Progenitor cell of endocrine pancreas (in vitro differentiated cells): Measurements from ENCODE around the gene PRPH. TPM values are rescaled to one million over a fixed set of nuclear protein-coding genes. Genes with fewer than 3 reads are reported as not detected.

Experiments
- DNase-seq: peaks from one replicate; pipeline ENCODE4 v3.0.0; 2021; ENCODE audit warnings: low spot score; ENCODE audit not compliant: unreplicated experiment
- H3K27ac Mint-ChIP-seq: 2 replicates; pipeline ENCODE4 v1.8.0; 2021; ENCODE audit warnings: mild to moderate bottlenecking, moderate library complexity, mixed read lengths
- H3K27me3 Mint-ChIP-seq: 2 replicates; pipeline ENCODE4 v1.8.0; 2021; ENCODE audit warnings: mixed read lengths
- H3K36me3 Mint-ChIP-seq: 2 replicates; pipeline ENCODE4 v1.8.0; 2022; ENCODE audit warnings: mixed read lengths; ENCODE audit not compliant: insufficient read depth
- H3K4me1 Mint-ChIP-seq: 2 replicates; pipeline ENCODE4 v1.8.0; 2021; ENCODE audit warnings: low read depth, mixed read lengths
- H3K4me3 Mint-ChIP-seq: 2 replicates; pipeline ENCODE4 v1.8.0; 2021; ENCODE audit warnings: low read depth, mild to moderate bottlenecking, moderate library complexity, mixed read lengths
- H3K9me3 Mint-ChIP-seq: 2 replicates; pipeline ENCODE4 v1.8.0; 2021; ENCODE audit warnings: low read depth, mixed read lengths
- total RNA-seq: library from RNA; stranded (reverse); gene quantifications from 2 replicates; pipeline ENCODE4 v1.2.1, GENCODE V29; 2021
- TF ChIP-seq, protein P1 (sequence below): fragments of 200-600 bp; sonication (generic); IDR thresholded peaks from one replicate; pipeline ENCODE4 v1.5.0; 2021; ENCODE audit warnings: antibody characterized with exemption, mild to moderate bottlenecking; ENCODE audit not compliant: unreplicated experiment

Gene PRPH
- total RNA-seq, 1 donor from 2014 or later = 0.62 TPM

DNA sequence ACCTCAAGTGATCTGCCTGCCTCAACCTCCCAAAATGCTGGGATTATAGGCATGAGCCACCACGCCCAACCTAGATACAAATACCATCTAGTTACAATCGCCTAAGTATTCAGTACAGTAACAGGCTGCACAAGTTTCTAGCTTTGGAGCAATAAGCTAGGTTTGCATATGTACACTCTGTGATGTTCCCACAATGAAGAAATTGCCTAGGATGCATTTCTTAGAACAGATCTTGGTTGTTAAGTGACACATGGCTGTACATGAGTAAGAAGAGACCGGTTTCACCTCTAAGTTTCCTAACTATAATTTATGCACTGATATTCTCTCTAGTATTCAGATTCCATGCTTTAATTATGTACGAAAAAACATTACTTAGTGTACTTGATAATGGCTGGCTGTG, 35.5 kb upstream of the PRPH start:
- no peaks in the 10 kb centered on the region for H3K9me3 Mint-ChIP-seq
- no peaks in the 10 kb centered on the region for H3K36me3 Mint-ChIP-seq
- no peaks in the 10 kb centered on the region for H3K27me3 Mint-ChIP-seq
- DNase-seq = no peak
- TF ChIP-seq, protein P1, sequence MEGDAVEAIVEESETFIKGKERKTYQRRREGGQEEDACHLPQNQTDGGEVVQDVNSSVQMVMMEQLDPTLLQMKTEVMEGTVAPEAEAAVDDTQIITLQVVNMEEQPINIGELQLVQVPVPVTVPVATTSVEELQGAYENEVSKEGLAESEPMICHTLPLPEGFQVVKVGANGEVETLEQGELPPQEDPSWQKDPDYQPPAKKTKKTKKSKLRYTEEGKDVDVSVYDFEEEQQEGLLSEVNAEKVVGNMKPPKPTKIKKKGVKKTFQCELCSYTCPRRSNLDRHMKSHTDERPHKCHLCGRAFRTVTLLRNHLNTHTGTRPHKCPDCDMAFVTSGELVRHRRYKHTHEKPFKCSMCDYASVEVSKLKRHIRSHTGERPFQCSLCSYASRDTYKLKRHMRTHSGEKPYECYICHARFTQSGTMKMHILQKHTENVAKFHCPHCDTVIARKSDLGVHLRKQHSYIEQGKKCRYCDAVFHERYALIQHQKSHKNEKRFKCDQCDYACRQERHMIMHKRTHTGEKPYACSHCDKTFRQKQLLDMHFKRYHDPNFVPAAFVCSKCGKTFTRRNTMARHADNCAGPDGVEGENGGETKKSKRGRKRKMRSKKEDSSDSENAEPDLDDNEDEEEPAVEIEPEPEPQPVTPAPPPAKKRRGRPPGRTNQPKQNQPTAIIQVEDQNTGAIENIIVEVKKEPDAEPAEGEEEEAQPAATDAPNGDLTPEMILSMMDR = no peak
- H3K4me3 Mint-ChIP-seq = no peak overlapping the region
- no peaks in the 10 kb centered on the region for H3K4me1 Mint-ChIP-seq
- H3K27ac Mint-ChIP-seq = no peak overlapping the region

DNA sequence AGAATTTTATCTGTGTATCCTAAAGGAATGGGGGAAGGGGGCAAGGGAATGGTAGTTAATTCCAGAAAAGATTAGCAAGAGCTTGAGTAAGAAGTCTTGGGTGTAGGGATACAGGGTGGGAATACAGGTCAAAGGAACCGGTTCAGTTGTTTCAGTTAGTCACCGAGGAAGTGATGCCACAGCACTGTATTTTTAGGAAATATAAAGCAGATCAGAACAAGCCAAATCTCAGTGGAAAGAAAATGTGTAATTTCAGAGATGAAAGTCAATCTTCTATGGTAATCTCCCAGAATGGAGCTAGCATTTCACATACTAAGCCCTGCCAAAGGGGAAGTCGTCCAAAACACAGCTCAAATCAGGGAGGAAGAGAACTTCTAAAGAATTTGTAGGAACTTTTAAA, 34.8 kb upstream of the PRPH start:
- Mint-ChIP-seq H3K9me3 (no peaks in the 10 kb centered on the region), H3K27ac (no peak overlapping the region), H3K4me3 (no peak overlapping the region)

DNA sequence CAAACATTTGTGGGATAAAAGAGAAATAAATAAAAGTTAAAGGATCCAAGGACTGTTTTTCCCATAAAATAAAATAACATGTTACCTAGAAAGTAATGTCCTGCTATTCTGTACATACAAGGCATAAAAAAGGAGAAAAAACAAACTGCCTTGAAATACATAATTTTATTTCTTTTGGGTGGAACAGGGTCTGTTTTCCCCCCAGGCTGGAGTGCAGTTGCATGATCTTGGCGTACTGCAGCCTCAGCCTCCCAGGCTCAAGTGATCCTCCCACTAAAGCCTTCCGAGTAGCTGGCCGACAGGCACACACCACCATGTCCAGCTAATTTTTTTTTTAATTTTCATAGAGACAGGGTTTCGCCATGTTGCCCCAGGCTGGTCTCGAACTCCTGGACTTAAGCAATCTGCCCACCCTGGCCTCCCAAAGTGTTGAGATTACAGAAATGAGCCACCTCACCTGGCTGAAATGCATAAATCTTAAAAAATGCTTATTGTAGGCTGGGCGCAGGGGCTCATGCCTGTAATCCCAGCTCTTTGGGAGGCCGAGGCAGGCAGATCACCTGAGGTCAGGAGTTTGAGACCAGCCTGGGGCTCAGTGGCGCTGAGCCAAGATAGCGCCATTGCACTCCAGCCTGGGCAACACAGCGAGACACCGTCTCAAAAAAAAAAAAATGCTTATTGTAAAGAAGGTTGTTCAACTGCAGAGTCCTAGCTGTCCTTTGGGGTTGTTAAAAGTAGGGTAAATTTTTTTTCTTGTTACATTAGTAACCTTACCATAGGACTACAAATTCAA, 34.2 kb upstream of the PRPH start:
- no peak overlapping the region for H3K4me3 Mint-ChIP-seq
- H3K36me3 Mint-ChIP-seq = no peaks in the 10 kb centered on the region
- no peaks in the 10 kb centered on the region for H3K27me3 Mint-ChIP-seq
- H3K27ac Mint-ChIP-seq = no peak overlapping the region
- TF ChIP-seq, protein P1 = no peak
- H3K9me3 Mint-ChIP-seq = no peaks in the 10 kb centered on the region
- H3K4me1 Mint-ChIP-seq = no peaks in the 10 kb centered on the region
- DNase-seq = no peak

More for the DNA sequence above, 34.8 kb upstream of the PRPH start:
- Mint-ChIP-seq H3K27me3 (no peaks in the 10 kb centered on the region), H3K4me1 (no peaks in the 10 kb centered on the region), H3K36me3 (no peaks in the 10 kb centered on the region)
- no peak for DNase-seq
- TF ChIP-seq, protein P1 = no peak

DNA sequence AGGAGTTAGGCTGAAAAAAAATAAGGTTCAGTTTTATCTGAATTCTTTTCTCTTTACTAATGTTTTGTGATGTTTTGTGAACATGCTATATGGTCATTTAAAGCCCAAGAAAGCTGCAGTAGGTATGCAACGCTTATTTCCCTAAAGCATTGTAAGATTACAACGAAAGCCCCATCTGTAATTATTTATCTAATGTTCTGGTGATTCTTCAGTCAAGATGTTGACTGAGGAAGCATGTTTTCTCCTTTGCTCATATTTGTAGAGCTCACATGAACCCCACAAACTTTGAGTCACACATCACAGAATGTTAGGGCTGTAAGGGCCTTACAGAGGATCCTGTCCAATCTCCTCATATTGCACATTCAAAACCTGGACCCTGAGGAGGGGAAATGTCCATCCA, 33.2 kb upstream of the PRPH start:
- Mint-ChIP-seq H3K27ac (no peak overlapping the region), H3K36me3 (no peaks in the 10 kb centered on the region), H3K9me3 (no peaks in the 10 kb centered on the region), H3K4me1 (no peaks in the 10 kb centered on the region), H3K4me3 (no peak overlapping the region), H3K27me3 (no peaks in the 10 kb centered on the region)
- TF ChIP-seq, protein P1 = no peak
- no peak for DNase-seq

DNA sequence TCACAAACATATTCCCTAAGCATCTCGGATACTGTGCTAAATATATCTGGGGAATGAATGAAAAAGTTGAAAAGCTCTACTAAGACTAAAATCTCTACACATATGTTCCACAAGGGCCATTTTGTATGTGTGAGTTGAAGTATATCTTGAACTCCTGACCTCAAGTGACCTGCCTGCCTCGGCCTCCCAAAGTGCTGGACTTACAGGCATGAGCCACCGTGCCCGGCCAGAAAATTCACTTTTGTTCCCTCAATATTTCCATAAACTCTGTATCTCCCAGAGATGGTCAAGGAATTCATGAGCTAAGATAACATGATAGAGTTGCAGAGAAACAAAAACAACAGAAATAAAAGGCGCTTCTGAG, 31.6 kb upstream of the PRPH start:
- H3K4me1 Mint-ChIP-seq = peaks cover 2% of the 10 kb centered on the region
- H3K9me3 Mint-ChIP-seq = no peaks in the 10 kb centered on the region
- H3K27me3 Mint-ChIP-seq = no peaks in the 10 kb centered on the region
- H3K4me3 Mint-ChIP-seq = peak overlapping the region; percentile 82
- no peak overlapping the region for H3K27ac Mint-ChIP-seq
- peaks cover 3% of the 10 kb centered on the region for H3K36me3 Mint-ChIP-seq
- DNase-seq = no peak
- TF ChIP-seq, protein P1 = no peak
